GM18517 (cell line): Measurements from ENCODE around the gene KRT80.

Experiments
- ATAC-seq: cut with Tn5 transposase; IDR thresholded peaks from one replicate; pipeline ENCODE4 v1.9.1; 2021; ENCODE audit warnings: mild to moderate bottlenecking, moderate library complexity; ENCODE audit not compliant: unreplicated experiment

Gene KRT80

GRCh38 chr12:52181746-52182145 lies 10.1 kb downstream of the KRT80 start:
- ATAC-seq, result no peak

- no peak for ATAC-seq
These were observed 10.7 kb downstream of the KRT80 start for GRCh38 chr12:52180971-52181628.

GRCh38 chr12:52179396-52179973 lies 12.3 kb downstream of the KRT80 start:
- ATAC-seq, result no peak

GRCh38 chr12:52178984-52179383 lies 12.8 kb downstream of the KRT80 start:
- ATAC-seq, result no peak

GRCh38 chr12:52178443-52178842 lies 13.4 kb downstream of the KRT80 start:
- no peak for ATAC-seq

GRCh38 chr12:52175371-52176350 lies 16.2 kb downstream of the KRT80 start:
- no peak for ATAC-seq

GRCh38 chr12:52173526-52173925 lies 18.3 kb downstream of the KRT80 start:
- no peak for ATAC-seq

GRCh38 chr12:52172956-52173355 lies 18.9 kb downstream of the KRT80 start:
- no peak for ATAC-seq

GRCh38 chr12:52171950-52172512 lies 19.8 kb downstream of the KRT80 start:
- ATAC-seq, result no peak

GRCh38 chr12:52170827-52171226 lies 21.0 kb downstream of the KRT80 start:
- no peak for ATAC-seq

- no peak for ATAC-seq
These were observed 21.9 kb downstream of the KRT80 start for GRCh38 chr12:52169886-52170285.

- no peak for ATAC-seq
These were observed 23.6 kb downstream of the KRT80 start for GRCh38 chr12:52168019-52168717.

- ATAC-seq, result no peak
These were observed 24.3 kb downstream of the KRT80 start for GRCh38 chr12:52167526-52167925.

- no peak for ATAC-seq
These were observed 25.1 kb downstream of the KRT80 start for GRCh38 chr12:52166672-52167071.

GRCh38 chr12:52165096-52165855 lies 26.5 kb downstream of the KRT80 start:
- ATAC-seq, result no peak

GRCh38 chr12:52164624-52165023 lies 27.2 kb downstream of the KRT80 start:
- ATAC-seq, result no peak

- ATAC-seq, result no peak
These were observed 28.8 kb downstream of the KRT80 start for GRCh38 chr12:52162981-52163380.

- ATAC-seq, result no peak
These were observed 31.6 kb downstream of the KRT80 start for GRCh38 chr12:52160200-52160599.

- ATAC-seq, result no peak
These were observed 34.2 kb downstream of the KRT80 start for GRCh38 chr12:52157566-52158150.
